ENCODE results near the gene TRPC3.
A peak's percentile ranks its signal among the peaks of the same experiment; 100 is the strongest.

The TRPC3 gene

GRCh38 chr4:121951521-121952110 is at the start of gene TRPC3:
TRPC3 (minus strand) TSS chr4:121952060; CDS start chr4:121951680, 380 bp downstream.
- DNase-seq = peak; percentile 74

- DNase-seq = no peak
Measured at GRCh38 chr4:122000849-122001248, 49.0 kb upstream of the TRPC3 start.

GRCh38 chr4:121998024-121998423 is 46.2 kb upstream of the TRPC3 start:
- DNase-seq = no peak

- DNase-seq = no peak
Measured at GRCh38 chr4:121995790-121996537, 44.1 kb upstream of the TRPC3 start.

- DNase-seq = no peak
Measured at GRCh38 chr4:121991968-121992367, 40.1 kb upstream of the TRPC3 start.

GRCh38 chr4:121990489-121990888 is 38.6 kb upstream of the TRPC3 start:
- no peak for DNase-seq

GRCh38 chr4:121989715-121990114 is 37.9 kb upstream of the TRPC3 start:
- DNase-seq = no peak

GRCh38 chr4:121988950-121989349 is 37.1 kb upstream of the TRPC3 start:
- DNase-seq = no peak

GRCh38 chr4:121980643-121981042 is 28.8 kb upstream of the TRPC3 start:
- DNase-seq = no peak

GRCh38 chr4:121978172-121978516 is 26.3 kb upstream of the TRPC3 start:
- no peak for DNase-seq

- DNase-seq = no peak
Measured at GRCh38 chr4:121977251-121978171, 25.7 kb upstream of the TRPC3 start.

- DNase-seq = no peak
Measured at GRCh38 chr4:121975784-121976183, 23.9 kb upstream of the TRPC3 start.

- no peak for DNase-seq
Measured at GRCh38 chr4:121973816-121974215, 22.0 kb upstream of the TRPC3 start.

- DNase-seq = no peak
Measured at GRCh38 chr4:121968859-121969258, 17.0 kb upstream of the TRPC3 start.

- DNase-seq = no peak
Measured at GRCh38 chr4:121964958-121965357, 13.1 kb upstream of the TRPC3 start.

- no peak for DNase-seq
Measured at GRCh38 chr4:121960818-121961217, 9.0 kb upstream of the TRPC3 start.

- no peak for DNase-seq
Measured at GRCh38 chr4:121958777-121959176, 6.9 kb upstream of the TRPC3 start.

- no peak for DNase-seq
Measured at GRCh38 chr4:121957266-121957665, 5.4 kb upstream of the TRPC3 start.

GRCh38 chr4:121953860-121954259 is 2.0 kb upstream of the TRPC3 start:
- no peak for DNase-seq

- no peak for DNase-seq
Measured at GRCh38 chr4:121952290-121952689, 430 bp upstream of the TRPC3 start.

GRCh38 chr4:121950680-121951520 is 960 bp downstream of the TRPC3 start:
- peak; percentile 70 for DNase-seq

- DNase-seq = peak; percentile 94
Measured at GRCh38 chr4:121950212-121950679, 1.6 kb downstream of the TRPC3 start.

- DNase-seq = no peak
Measured at GRCh38 chr4:121946644-121947043, 5.2 kb downstream of the TRPC3 start.
